HUES48 (cell line): ENCODE measurements around the gene ROR1.
A peak's percentile ranks its signal among the peaks of the same experiment; 100 is the strongest.

Source experiments
- H3K27ac ChIP-seq: one replicate; pipeline ENCODE4 v1.7.0; 2013; ENCODE audit warnings: low read depth, low read length, inconsistent platforms
- H3K27me3 ChIP-seq: 2 replicates; pipeline ENCODE4 v1.6.1; 2013; ENCODE audit warnings: mild to moderate bottlenecking, low read length; ENCODE audit not compliant: control insufficient read depth, insufficient read depth
- H3K36me3 ChIP-seq: 2 replicates; pipeline ENCODE4 v1.6.1; 2013; ENCODE audit warnings: low read length; ENCODE audit not compliant: control insufficient read depth, insufficient read depth
- H3K4me1 ChIP-seq: 2 replicates; pipeline ENCODE4 v1.6.1; 2013; ENCODE audit warnings: mild to moderate bottlenecking, low read length; ENCODE audit not compliant: control insufficient read depth, insufficient read depth
- H3K4me3 ChIP-seq: 2 replicates; pipeline ENCODE4 v1.5.1; 2013; ENCODE audit warnings: mild to moderate bottlenecking, low read depth, low read length
- H3K9ac ChIP-seq: 2 replicates; pipeline ENCODE4 v1.6.1; 2013; ENCODE audit warnings: mild to moderate bottlenecking, low read depth, low read length, moderate library complexity
- H3K9me3 ChIP-seq: 2 replicates; pipeline ENCODE4 v1.6.1; 2013; ENCODE audit warnings: low read length; ENCODE audit not compliant: control insufficient read depth, insufficient read depth

ROR1 gene

GRCh38 chr1:63773815-63774616 is at the start of gene ROR1:
Gene ROR1 (plus strand): TSS chr1:63774017.
- Histone ChIP-seq H3K27ac (peak within 1 kb of the TSS; percentile 99), H3K36me3 (no peaks in the 10 kb centered on the region), H3K9me3 (no peaks in the 10 kb centered on the region), H3K4me3 (peak within 1 kb of the TSS; percentile 87), H3K27me3 (no peaks in the 10 kb centered on the region), H3K9ac (peak within 1 kb of the TSS; percentile 89), H3K4me1 (peaks cover 55% of the 10 kb centered on the region)

- Histone ChIP-seq H3K4me3 (no peak overlapping the region), H3K4me1 (peaks cover 17% of the 10 kb centered on the region; the same call in 1 of the 2 replicates), H3K27ac (no peak overlapping the region), H3K36me3 (no peaks in the 10 kb centered on the region), H3K27me3 (no peaks in the 10 kb centered on the region), H3K9ac (no peak overlapping the region), H3K9me3 (no peaks in the 10 kb centered on the region)
Observed at GRCh38 chr1:63724375-63724899, 49.4 kb upstream of the ROR1 start.

- Histone ChIP-seq H3K27me3 (no peaks in the 10 kb centered on the region), H3K27ac (no peak overlapping the region), H3K4me1 (peaks cover 25% of the 10 kb centered on the region), H3K9me3 (no peaks in the 10 kb centered on the region; the same call in 1 of the 2 replicates), H3K36me3 (no peaks in the 10 kb centered on the region), H3K9ac (no peak overlapping the region), H3K4me3 (no peak overlapping the region)
Observed at GRCh38 chr1:63728611-63729226, 45.1 kb upstream of the ROR1 start.

GRCh38 chr1:63729227-63729620 is 44.6 kb upstream of the ROR1 start:
- Histone ChIP-seq H3K27me3 (no peaks in the 10 kb centered on the region), H3K4me1 (peaks cover 25% of the 10 kb centered on the region), H3K36me3 (no peaks in the 10 kb centered on the region), H3K4me3 (no peak overlapping the region), H3K9ac (no peak overlapping the region), H3K27ac (no peak overlapping the region), H3K9me3 (no peaks in the 10 kb centered on the region; the same call in 1 of the 2 replicates)

GRCh38 chr1:63730211-63730610 is 43.6 kb upstream of the ROR1 start:
- Histone ChIP-seq H3K27me3 (no peaks in the 10 kb centered on the region), H3K4me1 (peaks cover 25% of the 10 kb centered on the region), H3K9ac (no peak overlapping the region), H3K36me3 (no peaks in the 10 kb centered on the region), H3K27ac (peak overlapping the region; percentile 61), H3K4me3 (no peak overlapping the region), H3K9me3 (no peaks in the 10 kb centered on the region; the same call in 1 of the 2 replicates)

GRCh38 chr1:63731117-63732043 is 42.4 kb upstream of the ROR1 start:
- Histone ChIP-seq H3K27me3 (no peaks in the 10 kb centered on the region), H3K36me3 (no peaks in the 10 kb centered on the region), H3K4me1 (peaks cover 25% of the 10 kb centered on the region), H3K9me3 (no peaks in the 10 kb centered on the region; the same call in 1 of the 2 replicates), H3K4me3 (no peak overlapping the region), H3K9ac (peak overlapping the region; percentile 22; the same call in 1 of the 2 replicates), H3K27ac (peak overlapping the region; percentile 61)

- no peak overlapping the region for H3K27ac ChIP-seq
- H3K27me3 ChIP-seq = no peaks in the 10 kb centered on the region
- peaks cover 25% of the 10 kb centered on the region for H3K4me1 ChIP-seq
- no peak overlapping the region for H3K4me3 ChIP-seq
- no peaks in the 10 kb centered on the region; the same call in 1 of the 2 replicates for H3K9me3 ChIP-seq
- H3K36me3 ChIP-seq = no peaks in the 10 kb centered on the region
- no peak overlapping the region; the same call in 1 of the 2 replicates for H3K9ac ChIP-seq
Observed at GRCh38 chr1:63732666-63733065, 41.2 kb upstream of the ROR1 start.

- no peaks in the 10 kb centered on the region for H3K27me3 ChIP-seq
- H3K9ac ChIP-seq = no peak overlapping the region
- H3K4me1 ChIP-seq = no peaks in the 10 kb centered on the region
- no peak overlapping the region for H3K27ac ChIP-seq
- no peaks in the 10 kb centered on the region for H3K9me3 ChIP-seq
- no peaks in the 10 kb centered on the region for H3K36me3 ChIP-seq
- H3K4me3 ChIP-seq = no peak overlapping the region
Observed at GRCh38 chr1:63738772-63739171, 35.0 kb upstream of the ROR1 start.

- Histone ChIP-seq H3K4me1 (no peaks in the 10 kb centered on the region), H3K27me3 (no peaks in the 10 kb centered on the region), H3K9ac (no peak overlapping the region), H3K4me3 (no peak overlapping the region), H3K27ac (no peak overlapping the region), H3K9me3 (no peaks in the 10 kb centered on the region), H3K36me3 (no peaks in the 10 kb centered on the region)
Observed at GRCh38 chr1:63739452-63739851, 34.4 kb upstream of the ROR1 start.

- H3K27ac ChIP-seq = no peak overlapping the region
- H3K27me3 ChIP-seq = no peaks in the 10 kb centered on the region
- H3K36me3 ChIP-seq = no peaks in the 10 kb centered on the region
- no peaks in the 10 kb centered on the region for H3K4me1 ChIP-seq
- H3K9ac ChIP-seq = no peak overlapping the region
- no peaks in the 10 kb centered on the region for H3K9me3 ChIP-seq
- no peak overlapping the region for H3K4me3 ChIP-seq
Observed at GRCh38 chr1:63740432-63740831, 33.4 kb upstream of the ROR1 start.
